ENCODE data around the gene TIMM22.
A peak's percentile ranks its signal among the peaks of the same experiment; 100 is the strongest.
"Not testable (repeated sequence)": the region's sequence is repeated elsewhere in the genome, so short reads cannot be mapped to it uniquely, and the experiment has no call there.

The TIMM22 gene

DNA sequence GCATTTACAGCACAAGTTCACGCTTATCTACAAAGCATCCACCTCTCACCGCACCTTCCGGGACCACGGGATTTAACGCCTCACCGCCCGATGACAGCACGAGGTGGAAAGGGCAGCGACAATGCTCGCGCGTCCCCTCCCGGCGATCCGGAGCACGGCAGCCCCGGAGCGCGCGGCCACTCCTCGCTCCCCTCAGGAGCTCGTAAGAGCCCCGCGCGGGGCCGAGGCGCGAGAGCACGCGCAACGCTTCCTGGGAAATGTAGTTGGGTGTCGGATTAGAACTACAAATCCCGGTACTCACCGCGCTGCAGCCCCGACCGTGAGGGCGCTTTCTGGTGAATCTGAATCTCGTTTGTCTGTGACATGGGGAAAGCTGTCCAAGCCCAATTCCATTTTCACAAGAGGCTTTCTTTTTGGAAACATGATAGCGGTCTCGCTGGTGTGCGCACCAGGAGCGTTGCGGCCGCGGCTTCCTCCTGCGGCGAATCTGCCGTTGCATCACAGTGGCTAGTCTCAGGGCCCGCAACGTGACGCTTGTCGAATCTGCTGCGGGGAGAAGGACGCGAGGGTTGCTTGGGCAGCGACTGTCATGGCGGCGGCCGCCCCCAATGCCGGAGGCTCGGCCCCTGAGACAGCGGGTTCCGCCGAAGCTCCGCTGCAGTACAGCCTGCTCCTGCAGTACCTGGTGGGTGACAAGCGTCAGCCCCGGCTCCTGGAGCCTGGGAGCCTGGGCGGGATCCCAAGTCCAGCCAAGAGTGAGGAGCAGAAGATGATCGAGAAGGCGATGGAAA lies at the start of gene TIMM22:
TSS of gene TIMM22 (plus strand) at position 576 of the 791 bp plus-strand sequence. CDS start at position 590, 14 bp downstream.
- peak; percentile 94 to 95 for DNase-seq

GRCh38 chr17:948284-948852 lies 48.6 kb upstream of the TIMM22 start:
- no peak for DNase-seq

GRCh38 chr17:949623-950303 lies 47.2 kb upstream of the TIMM22 start:
- DNase-seq: no peak

GRCh38 chr17:951325-952132 lies 45.4 kb upstream of the TIMM22 start:
- DNase-seq: no peak

- DNase-seq: not testable (repeated sequence)
Measured at GRCh38 chr17:952592-952991, 44.3 kb upstream of the TIMM22 start.

DNA sequence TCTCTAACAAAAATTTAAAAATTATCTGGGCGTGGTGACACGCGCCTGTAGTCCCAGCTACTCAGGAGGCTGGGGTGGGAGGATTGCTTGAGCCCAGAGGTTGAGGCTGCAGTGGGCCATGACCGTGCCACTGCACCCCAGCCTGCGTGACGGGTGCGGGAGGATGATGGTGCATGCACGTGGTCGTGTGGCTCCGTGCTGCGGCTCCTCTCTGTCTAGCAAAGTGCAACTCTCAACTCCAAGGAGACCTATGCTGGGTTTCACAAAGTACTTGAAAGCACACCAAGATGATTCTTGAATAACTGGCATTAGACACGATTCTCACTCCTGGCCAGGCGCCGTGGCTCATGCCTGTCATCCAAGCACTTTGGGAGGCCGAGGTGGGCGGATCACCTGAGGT lies 43.2 kb upstream of the TIMM22 start:
- no peak for DNase-seq

- no peak for DNase-seq
Measured at GRCh38 chr17:954431-955164, 42.3 kb upstream of the TIMM22 start.

GRCh38 chr17:956905-957304 lies 40.0 kb upstream of the TIMM22 start:
- no peak for DNase-seq

DNA sequence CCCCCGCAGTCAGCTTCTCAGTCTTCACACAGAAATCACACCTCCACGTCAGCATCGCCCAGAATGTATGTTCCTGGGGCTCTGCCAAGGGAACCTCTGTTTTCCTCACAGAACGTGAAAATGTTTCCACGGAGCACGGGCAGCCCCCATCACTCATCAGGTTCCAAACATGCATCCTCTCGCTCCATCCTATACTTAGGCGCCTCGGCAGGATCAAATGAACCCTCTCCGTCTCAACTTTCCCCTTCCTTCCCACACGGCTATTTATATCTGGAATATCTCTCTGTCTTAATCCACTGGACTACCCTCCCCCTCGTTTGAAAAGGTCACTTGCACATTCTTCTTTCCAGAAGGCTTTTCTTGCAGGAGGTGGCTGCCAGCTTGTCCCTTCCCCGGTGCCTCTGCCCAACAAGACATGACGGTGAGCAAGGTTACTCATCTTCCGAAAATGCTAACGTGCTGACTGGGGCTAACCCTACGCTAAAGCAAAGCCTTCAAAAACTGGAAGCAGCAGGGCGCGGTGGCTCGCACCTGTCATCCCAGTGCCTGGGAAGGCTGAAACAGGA lies 39.0 kb upstream of the TIMM22 start:
- no peak for DNase-seq

GRCh38 chr17:958712-959451 lies 38.0 kb upstream of the TIMM22 start:
- no peak for DNase-seq

DNA sequence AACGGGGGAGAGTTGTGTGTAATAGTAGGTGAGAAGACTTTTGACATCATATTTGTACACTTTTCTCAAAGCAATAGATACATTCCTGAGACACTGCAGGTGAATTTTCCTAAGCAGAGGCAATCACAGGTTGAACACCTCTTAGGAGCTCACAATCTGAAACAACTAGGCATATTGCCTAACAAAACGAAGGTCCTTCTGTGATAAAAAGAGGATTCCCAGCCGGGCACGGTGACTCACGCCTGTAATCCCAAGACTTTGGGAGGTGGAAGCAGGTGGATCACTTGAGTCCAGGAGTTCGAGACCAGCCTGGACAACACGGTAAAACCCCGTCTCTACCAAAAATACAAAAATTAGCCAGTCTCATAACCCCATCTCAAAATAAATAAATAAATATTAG lies 34.8 kb upstream of the TIMM22 start:
- DNase-seq: no peak

DNA sequence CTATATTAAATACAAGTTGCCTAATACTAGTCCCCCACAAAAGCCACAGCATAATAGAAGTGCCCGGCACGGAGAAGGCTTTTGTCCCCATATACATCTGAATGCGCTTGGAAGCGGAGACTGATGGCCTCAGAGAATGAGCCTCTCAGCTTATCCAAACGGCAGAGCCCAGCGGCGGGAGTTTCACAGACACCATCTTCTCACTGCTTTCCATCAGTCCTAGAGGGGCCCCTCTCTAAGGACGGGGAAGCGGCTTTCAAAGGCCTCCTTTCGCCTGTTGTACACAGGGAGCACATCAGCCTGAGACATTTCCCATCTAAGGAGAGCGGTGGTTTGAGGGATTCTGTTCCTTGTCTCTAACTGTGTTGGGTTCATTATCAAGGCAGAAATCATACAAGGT lies 34.3 kb upstream of the TIMM22 start:
- DNase-seq: no peak

GRCh38 chr17:964876-965275 lies 32.1 kb upstream of the TIMM22 start:
- DNase-seq: no peak

GRCh38 chr17:965311-965989 lies 31.5 kb upstream of the TIMM22 start:
- DNase-seq: no peak

GRCh38 chr17:967122-967521 lies 29.8 kb upstream of the TIMM22 start:
- no peak for DNase-seq

- DNase-seq: no peak
Measured at GRCh38 chr17:968812-969730, 27.9 kb upstream of the TIMM22 start.

GRCh38 chr17:969811-970355 lies 27.0 kb upstream of the TIMM22 start:
- DNase-seq: no peak

GRCh38 chr17:970364-970763 lies 26.6 kb upstream of the TIMM22 start:
- DNase-seq: no peak

- DNase-seq: not testable (repeated sequence)
Measured at GRCh38 chr17:971861-972260, 25.1 kb upstream of the TIMM22 start.

Measured in CD4-positive, alpha-beta T cell treated with Interferon alpha-2 for 1 hour (primary cell).